ENCODE data around the gene CHRNA5.
A peak's percentile ranks its signal among the peaks of the same experiment; 100 is the strongest.
"Not testable (repeated sequence)": the region's sequence is repeated elsewhere in the genome, so short reads cannot be mapped to it uniquely, and the experiment has no call there.

Gene CHRNA5

DNA sequence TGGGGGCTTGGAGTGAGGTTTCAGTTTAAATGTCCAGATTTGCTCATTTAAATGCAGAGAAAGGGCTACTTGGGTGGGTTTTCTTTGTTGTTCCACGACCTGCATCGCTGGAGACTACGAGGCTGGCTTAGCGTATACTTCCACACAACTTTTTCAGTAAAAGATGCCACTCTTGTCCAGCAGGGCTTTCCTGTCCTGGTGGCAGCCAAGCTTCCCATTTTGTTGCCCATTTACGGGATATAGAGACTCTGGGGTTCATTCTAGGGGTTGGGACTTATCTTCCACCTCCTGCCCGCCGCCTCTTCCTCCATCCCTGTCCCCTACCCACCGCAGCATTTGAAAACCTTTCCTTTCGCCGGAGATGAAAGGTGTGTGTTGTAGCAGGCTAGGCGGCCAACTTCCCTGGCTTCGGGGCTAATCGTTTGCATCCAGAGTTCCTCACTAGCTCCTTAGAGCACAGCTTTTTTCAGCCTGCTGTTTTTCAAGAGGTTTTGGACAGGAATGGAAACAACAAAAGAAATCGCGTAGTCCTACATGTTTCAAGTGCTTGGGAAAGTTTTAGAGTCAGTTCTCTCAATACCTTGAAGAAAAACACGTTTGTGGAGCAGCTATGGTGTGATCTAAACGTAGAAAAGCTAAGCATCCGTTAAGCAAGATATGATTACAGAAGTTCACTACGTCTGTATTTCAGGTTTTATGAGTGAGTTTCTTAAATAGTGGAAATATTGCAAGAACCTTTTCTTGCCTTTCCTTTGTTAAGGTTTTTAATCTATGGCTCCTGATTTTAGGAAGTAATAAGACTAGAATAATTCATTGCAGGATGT lies 843 bp downstream of the CHRNA5 start:
- DNase-seq: peak; percentile 34

DNA sequence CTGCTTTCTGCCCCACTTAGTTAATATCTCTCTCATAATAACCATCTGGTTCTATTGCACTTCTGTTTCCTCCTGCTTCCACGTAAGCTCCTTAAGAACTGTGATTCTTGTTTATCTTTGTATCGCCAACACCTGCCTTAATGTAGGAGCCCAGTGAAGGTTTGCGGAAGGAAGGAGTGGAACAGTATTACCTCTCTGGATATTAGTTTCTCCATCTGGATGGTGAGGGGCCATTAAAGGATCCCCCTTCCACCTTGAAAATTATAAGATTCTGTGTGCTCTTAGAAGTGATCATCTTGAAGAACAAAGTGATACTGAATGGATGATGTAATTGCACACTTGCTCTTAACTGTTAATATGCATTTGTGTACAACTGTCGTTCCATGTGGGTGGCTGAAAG lies 2.2 kb downstream of the CHRNA5 start:
- DNase-seq: no peak

DNA sequence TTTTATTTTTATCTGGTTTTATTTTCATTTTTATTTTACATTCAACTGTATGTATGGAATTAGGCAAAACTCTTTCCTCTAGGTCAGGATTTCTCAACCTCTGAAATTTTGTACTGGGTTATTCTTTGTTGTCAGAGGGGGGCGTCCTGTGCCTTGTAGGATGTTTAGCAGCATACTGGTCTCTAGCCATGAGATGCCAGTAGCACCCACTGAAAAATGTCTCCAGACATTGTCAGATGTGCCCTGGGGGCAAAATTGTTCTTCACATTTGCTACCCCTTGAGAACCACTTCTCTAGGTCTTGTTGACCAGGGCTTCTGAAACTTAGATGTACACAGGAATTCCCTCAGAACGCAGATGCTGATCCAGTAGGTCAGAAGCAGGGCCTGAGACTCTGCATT lies 5.4 kb downstream of the CHRNA5 start:
- DNase-seq: no peak

DNA sequence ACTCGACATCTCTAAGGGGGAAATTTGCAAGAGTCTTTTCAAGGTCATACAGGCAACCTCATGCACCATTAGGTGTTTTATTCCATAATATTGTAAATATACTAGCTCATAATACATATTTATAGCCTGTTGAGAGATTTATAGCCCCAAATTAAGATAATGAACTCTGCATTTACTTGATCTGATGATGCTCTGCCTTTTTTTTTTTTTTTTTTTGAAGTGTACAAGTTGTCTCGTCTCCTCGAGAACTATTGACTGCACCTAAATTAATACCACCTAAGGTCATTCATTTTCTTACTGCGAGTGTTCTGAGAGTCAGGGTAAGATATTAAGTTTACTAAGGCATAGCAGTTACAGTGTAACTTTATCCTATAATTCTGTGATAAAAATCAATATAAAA lies 6.1 kb downstream of the CHRNA5 start:
- DNase-seq: no peak

DNA sequence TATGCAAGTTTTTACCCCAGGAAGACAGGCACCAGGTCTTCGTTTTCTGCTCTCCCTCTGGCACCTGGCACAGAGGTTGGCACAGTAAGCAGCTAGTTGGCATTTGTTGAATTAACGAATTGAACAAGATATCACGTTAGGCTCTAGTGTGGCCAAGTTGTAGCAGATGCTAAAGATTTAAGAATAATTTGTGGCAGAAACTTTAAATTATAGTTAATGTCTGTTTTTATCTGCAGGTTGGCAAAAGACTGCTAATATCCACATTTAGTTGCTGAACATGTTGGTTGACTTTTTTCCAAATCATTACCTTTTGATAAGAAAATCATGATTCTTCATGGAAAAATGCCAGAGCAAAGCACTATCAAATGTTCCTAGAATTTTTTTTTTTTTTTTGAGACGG lies 8.1 kb downstream of the CHRNA5 start:
- DNase-seq: no peak

DNA sequence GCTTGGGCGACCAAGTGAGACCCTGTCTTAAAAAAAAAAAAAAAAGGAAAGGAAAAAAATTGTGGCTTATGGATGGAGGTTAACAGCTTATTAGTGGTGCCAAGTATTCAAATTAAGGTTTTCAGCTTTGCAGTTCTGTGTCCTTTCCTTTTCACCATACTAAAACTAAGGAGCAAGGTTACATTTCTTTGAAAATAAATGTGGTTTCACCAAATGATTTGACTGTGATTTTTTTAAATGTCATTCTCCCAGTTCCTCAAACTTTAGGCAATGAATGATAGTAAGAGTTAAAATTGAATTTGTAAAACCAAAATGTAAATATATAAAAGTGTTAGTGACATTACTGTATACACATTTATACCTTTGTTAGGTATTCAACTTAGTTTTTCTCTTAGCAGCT lies 9.6 kb downstream of the CHRNA5 start:
- DNase-seq: no peak

DNA sequence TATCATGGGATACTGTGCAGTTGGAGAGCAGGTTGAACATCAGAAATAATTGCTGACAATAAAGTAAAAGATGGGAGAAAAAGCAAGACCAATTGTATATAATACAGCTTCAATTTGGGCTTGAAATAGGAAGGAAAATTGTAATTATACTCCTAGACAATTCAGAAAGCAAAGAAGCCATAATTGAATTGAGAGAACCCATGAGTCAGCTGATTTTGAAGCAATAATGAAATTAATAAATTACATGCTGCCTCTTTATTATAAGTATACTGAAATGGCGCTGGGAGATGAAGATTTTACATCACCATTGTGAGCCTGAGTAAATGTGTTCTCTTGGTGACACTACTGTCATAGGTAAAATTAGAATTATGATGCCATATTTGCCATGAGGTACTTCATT lies 32.3 kb downstream of the CHRNA5 start:
- no peak for DNase-seq

DNA sequence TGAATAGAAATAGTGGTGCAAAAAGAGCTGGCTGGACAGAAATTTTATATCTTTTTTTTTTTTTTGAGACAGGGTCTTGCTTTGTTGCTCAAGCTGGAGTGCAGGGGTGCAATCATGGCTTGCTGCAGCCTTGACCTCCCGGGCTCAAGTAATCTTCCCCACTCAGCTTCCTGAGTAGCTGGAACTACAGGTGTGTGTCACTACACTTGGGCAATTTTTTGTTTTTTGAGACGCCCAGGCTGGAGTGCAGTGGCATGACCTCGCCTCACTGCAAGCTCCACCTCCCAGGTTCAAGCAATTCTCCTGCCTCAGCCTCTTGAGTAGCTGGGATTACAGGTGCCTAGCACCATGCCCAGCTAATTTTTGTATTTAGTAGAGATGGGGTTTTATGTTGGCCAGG lies 33.0 kb downstream of the CHRNA5 start:
- no peak for DNase-seq

DNA sequence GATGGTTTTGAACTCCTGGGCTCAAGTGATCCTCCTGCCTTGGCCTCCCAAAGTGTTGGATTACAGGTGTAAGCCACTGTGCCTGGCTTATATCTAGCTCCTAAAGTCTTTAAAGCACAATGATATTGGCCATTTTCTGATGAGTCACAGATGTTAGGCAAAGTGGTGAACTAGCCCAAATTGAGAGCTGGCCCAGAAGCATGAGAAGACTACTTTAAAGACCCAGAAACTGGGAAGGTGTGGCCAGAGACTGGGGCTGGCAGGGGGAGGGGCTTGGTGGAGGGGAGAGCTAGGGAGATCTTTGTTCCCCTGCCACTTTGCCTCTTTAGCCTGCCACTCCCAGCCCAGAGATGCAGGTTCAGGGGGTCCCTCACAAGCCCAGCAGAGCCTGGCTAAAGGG lies 33.9 kb downstream of the CHRNA5 start:
- no peak for DNase-seq

DNA sequence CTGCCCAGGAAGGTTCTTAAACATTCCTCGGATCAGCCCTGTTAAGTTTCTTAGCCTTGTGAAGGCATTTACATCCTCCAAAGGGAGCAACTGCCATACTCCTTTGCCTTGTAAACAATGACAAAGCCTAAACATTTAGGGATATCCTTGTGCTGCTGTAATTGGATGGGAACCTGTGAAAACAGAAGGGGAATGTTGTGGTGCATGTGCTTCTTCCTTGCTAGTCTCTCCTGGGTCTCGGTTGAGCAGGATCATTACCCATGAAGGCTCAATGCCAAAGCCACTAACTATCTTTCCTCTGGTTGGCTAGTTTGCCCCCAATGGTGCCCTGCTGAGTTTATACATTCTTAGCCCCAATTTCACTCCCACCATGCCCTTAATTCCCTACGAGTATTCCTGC lies 38.1 kb downstream of the CHRNA5 start:
- no peak for DNase-seq

DNA sequence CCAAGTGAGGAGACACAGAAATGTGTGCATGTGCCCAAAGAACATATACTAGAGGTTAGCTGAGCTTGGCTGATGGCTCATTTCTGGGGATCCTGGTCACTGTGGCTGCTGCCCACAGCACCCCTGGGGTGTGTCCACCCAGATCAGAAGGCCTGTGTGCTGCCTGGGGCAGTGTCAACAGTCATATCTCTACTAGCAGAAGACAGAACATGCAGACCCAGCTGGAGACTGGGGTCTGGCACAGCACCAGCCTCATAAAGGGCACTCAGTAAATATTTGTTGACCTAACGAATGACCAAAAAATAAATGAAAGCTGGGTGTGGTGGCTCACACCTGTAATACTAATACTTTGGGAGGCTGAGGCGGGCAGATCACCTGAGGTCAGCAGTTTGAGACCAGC lies 39.1 kb downstream of the CHRNA5 start:
- no peak for DNase-seq

DNA sequence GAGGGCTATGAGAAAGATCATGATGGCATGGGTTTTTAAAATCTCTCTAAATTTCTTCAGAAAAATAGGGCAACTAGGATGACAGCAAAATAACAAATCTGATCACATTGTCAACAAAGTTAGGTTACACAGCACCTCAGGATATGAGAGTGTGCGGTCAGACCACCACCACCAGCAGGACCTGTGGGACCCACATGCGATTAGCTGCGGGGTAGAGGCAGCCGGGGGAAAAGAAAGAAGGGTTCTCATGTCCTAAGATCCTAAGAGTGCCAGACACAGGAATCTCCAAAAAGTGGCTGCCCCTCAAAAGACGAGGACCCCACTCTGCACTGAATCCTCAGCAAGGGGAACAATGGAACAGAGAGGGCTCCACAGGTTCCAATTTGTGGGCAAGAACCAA lies 39.9 kb downstream of the CHRNA5 start:
- DNase-seq: no peak

DNA sequence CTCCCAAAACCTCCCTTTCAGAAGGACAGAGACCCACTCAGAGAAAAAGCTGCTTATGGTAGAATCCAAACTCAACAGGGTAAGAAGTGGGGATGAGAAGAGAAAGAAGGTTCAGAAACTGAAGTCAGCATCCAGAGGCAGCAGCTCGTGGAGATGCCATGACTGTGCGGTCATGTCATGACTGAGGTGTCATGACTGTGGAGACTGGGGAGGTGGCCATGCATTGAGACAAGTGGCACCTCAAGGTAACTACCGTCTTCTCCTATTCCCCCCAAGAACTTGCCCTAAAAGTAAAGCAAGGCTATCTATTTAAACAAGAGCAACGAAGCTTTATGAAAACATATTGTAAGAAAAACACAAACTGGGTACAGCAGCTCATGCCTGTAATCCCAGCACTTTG lies 40.4 kb downstream of the CHRNA5 start:
- DNase-seq: no peak

DNA sequence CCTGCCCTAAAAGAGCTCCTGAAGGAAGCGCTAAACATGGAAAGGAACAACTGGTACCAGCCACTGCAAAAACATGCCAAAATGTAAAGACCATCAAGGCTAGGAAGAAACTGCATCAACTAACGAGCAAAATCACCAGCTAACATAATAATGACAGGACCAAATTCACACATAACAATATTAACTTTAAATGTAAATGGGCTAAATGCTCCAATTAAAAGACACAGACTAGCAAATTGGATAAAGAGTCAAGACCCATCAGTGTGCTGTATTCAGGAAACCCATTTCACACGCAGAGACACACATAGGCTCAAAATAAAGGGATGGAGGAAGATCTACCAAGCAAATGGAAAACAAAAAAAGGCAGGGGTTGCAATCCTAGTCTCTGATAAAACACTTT lies 44.2 kb downstream of the CHRNA5 start:
- DNase-seq: not testable (repeated sequence)

DNA sequence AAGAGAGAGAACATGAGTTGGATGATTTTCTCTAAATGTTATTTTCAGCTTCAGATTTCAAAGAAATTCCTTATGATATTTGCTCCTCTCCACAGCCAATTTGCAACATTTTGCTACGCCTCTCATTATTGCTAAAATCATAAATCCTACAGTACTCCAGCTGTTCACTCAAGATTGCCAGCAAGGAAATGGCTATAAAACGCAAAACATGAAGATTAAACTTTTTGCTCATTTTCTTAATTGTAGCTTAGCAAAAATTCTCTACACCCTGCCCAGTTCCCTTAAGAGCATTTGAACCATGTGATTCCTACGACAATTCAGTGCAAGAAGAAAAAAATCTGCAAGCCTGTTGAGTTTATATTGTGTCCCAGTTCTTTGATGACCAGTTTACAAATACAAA lies 48.7 kb downstream of the CHRNA5 start:
- DNase-seq: no peak

DNA sequence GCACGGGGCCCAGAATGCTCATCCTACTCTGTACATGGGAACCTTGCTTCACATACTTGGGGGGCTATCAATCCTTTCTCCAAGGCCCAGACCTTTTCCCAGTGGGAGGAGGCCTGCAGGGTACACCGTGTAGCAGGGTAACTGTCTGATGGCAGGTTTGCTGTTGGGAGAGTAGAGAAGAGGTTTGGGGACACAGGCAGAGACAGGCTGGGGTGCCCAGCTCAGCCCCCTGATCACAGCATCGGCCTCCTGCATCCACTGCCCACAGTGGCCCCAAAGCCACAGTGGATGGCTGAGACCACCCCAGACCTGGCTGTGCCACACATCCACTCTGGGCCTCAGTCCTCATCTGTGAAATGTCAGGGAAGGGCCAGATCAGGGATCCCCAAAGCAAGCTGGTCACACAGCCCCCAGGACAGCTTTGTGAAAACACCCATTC lies 49.9 kb downstream of the CHRNA5 start:
- DNase-seq: no peak

DNA sequence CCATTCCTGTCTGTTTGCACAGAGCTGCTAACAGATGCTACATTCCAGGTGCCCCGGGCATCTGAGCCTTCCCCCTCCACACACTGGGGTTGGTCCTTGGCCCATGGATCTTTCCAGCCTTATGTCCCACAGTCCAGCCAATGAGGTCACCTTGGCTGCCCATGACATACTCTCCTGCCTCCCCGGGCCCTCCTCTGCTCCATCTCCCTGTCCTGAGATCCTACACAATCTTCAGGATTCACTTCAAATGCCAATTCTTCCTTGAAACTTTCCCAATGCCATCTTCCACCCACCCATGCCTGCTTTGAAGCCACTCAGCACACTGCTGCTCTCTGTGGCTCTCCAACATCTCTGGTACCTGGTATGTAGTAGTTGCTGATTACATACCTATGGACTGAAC lies 51.2 kb downstream of the CHRNA5 start:
- DNase-seq: no peak

DNA sequence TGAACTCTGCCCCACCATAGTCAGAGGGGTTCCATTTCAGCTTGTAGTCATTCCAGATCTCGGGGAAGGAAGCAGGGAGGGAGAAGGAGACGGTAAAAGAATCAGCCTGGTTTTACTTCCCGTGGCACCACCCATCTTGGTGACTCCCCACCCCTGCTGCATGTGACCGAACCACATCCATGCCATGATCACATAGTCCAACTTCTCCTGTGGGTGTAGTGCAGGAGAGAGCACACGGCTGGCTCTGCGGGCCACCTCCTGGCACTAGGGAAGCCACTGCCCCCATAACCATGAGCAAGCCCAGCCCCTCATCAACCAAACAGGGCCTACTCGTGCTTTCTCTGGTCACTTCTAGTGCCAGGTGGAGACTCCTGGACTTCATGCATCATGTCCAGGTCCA lies 51.8 kb downstream of the CHRNA5 start:
- no peak for DNase-seq

DNA sequence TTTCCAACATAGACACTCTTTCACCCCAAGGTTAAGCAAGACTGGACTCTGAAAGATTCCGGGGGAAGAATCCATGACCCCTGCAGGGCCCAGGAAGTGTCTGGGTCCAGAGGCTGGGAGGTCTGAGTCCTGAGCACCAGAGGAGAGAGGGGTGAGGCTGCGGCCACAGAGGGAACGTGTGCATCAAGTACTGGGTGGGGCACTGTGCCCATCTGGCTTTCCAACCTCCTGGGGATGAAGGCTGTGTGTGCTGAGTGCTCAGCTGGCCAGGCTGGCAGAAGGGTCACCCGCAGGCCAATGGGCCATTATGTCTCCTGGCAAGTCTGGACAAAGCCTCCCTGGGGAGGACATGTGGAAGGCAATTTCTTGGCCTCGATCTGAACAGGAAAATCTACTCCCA lies 52.2 kb downstream of the CHRNA5 start:
- DNase-seq: no peak

DNA sequence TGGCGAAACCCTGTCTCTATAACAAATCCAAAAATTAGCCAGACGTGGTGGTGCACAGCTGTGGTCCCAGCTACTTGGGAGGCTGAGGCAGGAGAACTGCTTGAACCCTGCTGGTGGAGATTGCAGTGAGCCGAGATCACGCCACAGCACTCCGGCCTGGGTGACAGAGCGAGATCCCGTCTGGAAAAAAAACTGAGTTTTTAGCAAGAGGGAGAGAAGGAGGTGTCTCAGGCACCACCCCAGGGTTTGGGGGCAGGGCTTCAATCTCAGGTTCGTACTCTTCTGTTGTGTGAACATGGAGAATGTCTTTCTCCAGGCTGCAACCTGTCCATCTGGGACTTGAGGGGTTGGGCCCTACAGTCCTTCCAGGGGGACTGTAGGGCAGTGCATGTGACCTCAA lies 52.7 kb downstream of the CHRNA5 start:
- DNase-seq: no peak

DNA sequence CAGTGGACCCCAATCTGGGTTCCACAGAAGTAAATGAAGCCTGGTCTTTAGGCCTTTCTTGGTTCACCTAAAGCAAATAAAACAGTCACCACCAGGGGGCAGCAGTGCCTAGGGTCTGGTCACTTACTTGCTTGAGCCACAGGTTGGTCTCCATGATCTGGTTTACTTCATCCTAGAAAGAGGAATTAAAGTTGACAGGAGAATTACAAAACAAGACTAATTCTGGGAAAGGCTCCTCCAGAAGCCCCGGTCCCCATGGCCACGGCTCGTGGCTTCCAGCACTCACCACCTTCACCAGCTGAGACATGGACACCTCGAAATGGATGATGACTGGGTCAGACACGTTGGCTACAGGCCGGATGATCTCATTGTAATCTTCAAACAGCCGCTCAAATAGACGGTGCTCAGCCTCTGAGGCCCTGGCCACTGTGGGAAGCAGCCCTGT lies 53.2 kb downstream of the CHRNA5 start:
- DNase-seq: peak; percentile 70

DNA sequence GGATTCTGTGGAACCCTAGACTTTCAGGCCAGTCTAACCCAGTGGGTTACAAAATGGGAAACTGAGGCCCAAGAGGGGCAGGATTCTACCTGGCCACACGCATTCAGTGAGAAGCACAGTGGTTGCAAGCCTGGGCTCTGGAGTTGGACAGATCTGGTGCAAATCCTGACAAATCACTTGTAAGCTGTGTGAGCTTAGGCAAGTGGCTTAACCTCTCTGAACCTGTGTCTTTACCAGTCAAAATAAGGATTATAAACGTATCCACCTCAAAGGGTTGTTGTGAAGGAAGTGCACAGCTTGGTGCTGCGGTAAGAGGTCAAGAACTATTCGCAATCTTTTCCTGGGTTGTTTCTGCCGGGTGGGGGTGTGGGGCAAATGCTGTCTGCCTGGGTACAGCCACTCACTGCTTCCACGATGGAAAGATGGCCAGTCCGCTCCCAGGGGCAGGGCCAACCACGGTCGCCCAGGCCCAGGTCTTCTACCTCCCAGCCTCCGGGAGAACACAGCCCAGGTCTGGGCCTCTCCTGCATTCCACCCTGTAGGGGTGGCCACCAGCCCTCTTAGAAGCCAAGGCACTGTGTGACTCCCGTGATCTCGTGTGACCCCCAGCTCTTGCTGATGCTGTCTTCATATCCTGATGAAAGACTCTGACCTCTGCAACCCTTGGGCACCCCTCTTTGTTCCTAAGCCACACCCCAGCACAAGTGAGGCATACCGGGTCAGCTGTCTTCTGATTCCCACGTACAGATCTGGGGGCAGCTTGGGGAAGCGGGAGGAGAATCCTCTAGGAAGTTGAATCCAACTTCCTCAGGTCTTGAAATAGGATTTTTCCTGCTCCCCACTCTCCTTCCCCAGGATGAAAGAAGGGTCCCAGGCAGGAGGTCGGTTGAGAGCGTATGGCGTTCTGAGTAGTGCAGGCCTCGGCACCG lies 54.0 kb downstream of the CHRNA5 start:
- DNase-seq: no peak

DNA sequence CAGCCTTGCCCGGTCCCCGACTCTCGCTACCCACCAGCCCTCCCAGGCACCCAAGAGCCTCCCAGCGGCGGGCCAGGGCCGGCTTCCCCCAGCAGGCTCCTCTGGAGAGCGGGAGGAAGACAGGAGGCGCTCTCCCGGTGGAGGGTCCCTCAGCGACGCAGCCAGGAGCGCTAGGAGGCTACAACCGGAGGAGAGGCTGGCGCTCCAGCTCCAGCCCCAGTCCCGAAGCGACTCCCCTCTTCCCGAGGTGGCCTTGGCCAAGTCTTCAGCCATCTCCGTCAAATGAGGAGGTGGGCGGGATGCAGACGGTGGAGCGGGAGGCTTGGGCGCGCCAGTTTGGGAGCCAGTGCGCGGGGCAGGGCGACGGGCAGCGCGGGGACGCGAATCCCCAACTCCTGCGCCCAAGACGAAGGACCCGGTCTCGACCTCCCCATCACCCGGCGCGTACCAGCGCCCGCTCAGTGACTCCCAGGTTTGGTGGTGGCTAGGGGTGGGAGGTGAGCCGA lies 54.8 kb downstream of the CHRNA5 start:
- no peak for DNase-seq

Data from T1000 (cell line).